OCI-LY7 (cell line): Measurements from ENCODE around the gene TTC28. TPM values are rescaled to one million over a fixed set of nuclear protein-coding genes. Genes with fewer than 3 reads are reported as not detected.
"Not testable (repeated sequence)": the region's sequence is repeated elsewhere in the genome, so short reads cannot be mapped to it uniquely, and the experiment has no call there.

Experiments used
- BruUV-seq: library from RNA; stranded (reverse); fragments of 400-500 nt; replicated peaks from 2 replicates; lab custom pipeline; 2021; lab: Mats Ljungman, UMichigan
- CTCF ChIA-PET: fragments of 300-600 bp; sonication (Branson Sonifier 250); formaldehyde crosslinking; loops from one replicate; lab custom pipeline; 2022; ENCODE audit warnings: antibody characterized with exemption; ENCODE audit not compliant: unreplicated experiment; lab: Charles Lee
- POLR2A ChIA-PET: fragments of 300-600 bp; sonication (Branson Sonifier 250); formaldehyde crosslinking; loops from one replicate; lab custom pipeline; 2022; ENCODE audit warnings: antibody characterized with exemption; lab: Charles Lee
- DNase-seq: peaks from one replicate; pipeline ENCODE4 v3.0.0-alpha.2; 2015; ENCODE audit warnings: low spot score
- H2AFZ ChIP-seq: fragments of 200-600 bp; sonication (generic), shearing (Covaris generic); 2 replicates; pipeline ENCODE4 v1.6.1; 2014; ENCODE audit warnings: mild to moderate bottlenecking, antibody characterized with exemption, low read length, moderate library complexity
- H3K27ac ChIP-seq: fragments of 200-600 bp; sonication (generic); 2 replicates; pipeline ENCODE4 v1.5.1; 2014; ENCODE audit warnings: mixed run types, low read depth, mild to moderate bottlenecking, moderate library complexity, low read length, inconsistent platforms; ENCODE audit not compliant: poor library complexity, severe bottlenecking
- H3K36me3 ChIP-seq: fragments of 200-600 bp; sonication (generic); 2 replicates; pipeline ENCODE4 v1.6.1; 2014; ENCODE audit warnings: mild to moderate bottlenecking, antibody characterized with exemption, low read length, moderate library complexity, mixed read lengths; ENCODE audit not compliant: insufficient read depth
- H3K4me1 ChIP-seq: fragments of 200-600 bp; sonication (generic); 2 replicates; pipeline ENCODE4 v1.5.1; 2014; ENCODE audit warnings: mild to moderate bottlenecking, low read length; ENCODE audit not compliant: insufficient read depth, poor library complexity, severe bottlenecking
- H3K4me2 ChIP-seq: fragments of 200-600 bp; sonication (generic); 2 replicates; pipeline ENCODE4 v1.6.1; 2014; ENCODE audit warnings: mild to moderate bottlenecking, low read length
- H3K4me3 ChIP-seq: fragments of 200-600 bp; sonication (generic); 2 replicates; pipeline ENCODE4 v1.5.1; 2014; ENCODE audit warnings: mild to moderate bottlenecking, low read depth, low read length; ENCODE audit not compliant: poor library complexity, severe bottlenecking
- H3K79me2 ChIP-seq: fragments of 200-600 bp; sonication (generic); 2 replicates; pipeline ENCODE4 v1.6.1; 2016; ENCODE audit warnings: low read depth, mild to moderate bottlenecking, low read length, moderate library complexity, mixed read lengths; ENCODE audit not compliant: insufficient read depth
- H3K9me2 ChIP-seq: fragments of 200-600 bp; sonication (generic); 2 replicates; pipeline ENCODE4 v1.6.1; 2016; ENCODE audit warnings: mild to moderate bottlenecking, low read length, mixed read lengths; ENCODE audit not compliant: insufficient read depth
- H3K9me3 ChIP-seq: fragments of 200-600 bp; sonication (generic); 2 replicates; pipeline ENCODE4 v1.6.1; 2014; ENCODE audit warnings: mild to moderate bottlenecking, mixed run types, low read length, mixed read lengths
- H4K20me1 ChIP-seq: fragments of 200-600 bp; sonication (generic); 2 replicates; pipeline ENCODE4 v1.6.1; 2014; ENCODE audit warnings: mild to moderate bottlenecking, antibody characterized with exemption, low read length, moderate library complexity, mixed read lengths; ENCODE audit not compliant: insufficient read depth
- EZH2phosphoT487 ChIP-seq: fragments of 200-600 bp; sonication (generic); IDR thresholded peaks from 2 replicates; pipeline ENCODE4 v1.6.1; 2018; ENCODE audit warnings: low read depth, borderline replicate concordance, mild to moderate bottlenecking, mixed run types, antibody characterized with exemption, low read length, moderate library complexity, mixed read lengths
- intact Hi-C: fragments of 100-400 bp; cut with micrococcal nuclease; formaldehyde crosslinking; loops from one replicate; pipeline ENCODE4 v1.10.0; 2022; ENCODE audit not compliant: unreplicated experiment
- total RNA-seq, 2 experiments: library from RNA; depleted of rRNA in 1 of 2; stranded (reverse); fragments of >200 nt in 1 of 2; shearing (Covaris generic) in 1 of 2; gene quantifications; 2 replicates each; pipeline ENCODE4 v1.2.3, GENCODE V29; 2014 to 2022
- TF ChIP-seq, protein P1 (sequence below): fragments of 200-600 bp; sonication (generic); conservative IDR thresholded peaks from 2 replicates; pipeline ENCODE4 v1.5.1; 2014; ENCODE audit warnings: mild to moderate bottlenecking, antibody characterized with exemption, low read length, moderate library complexity, mixed read lengths

Gene TTC28
- total RNA-seq, 2 experiments from 2014 or later: under 0.01 to 0.55 TPM

DNA sequence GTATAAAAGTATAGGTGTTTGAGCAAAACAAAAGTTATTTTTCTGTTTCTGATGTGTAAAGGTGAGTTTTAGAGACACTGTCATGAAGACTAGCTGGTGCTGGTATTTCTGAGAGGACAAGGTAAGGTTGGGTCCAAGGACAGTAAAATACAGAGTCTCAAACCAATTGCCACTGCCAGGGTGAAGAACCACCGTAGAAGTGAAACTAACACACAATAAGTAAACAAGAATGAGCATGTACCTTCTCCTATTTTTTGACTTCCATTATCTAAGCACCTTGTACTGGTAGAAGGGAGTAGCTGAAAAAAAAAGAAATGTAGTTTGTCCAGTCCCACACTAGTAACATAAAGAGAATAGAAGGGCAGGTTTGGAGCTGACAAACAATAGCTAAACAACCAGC, 117.3 kb downstream of the TTC28 start:
- Histone ChIP-seq H3K36me3 (no peaks in the 10 kb centered on the region), H3K4me2 (no peak overlapping the region), H3K9me2 (no peaks in the 10 kb centered on the region), H3K79me2 (no peaks in the 10 kb centered on the region), H3K4me3 (no peak overlapping the region), H2AFZ (no peak overlapping the region), H3K4me1 (no peaks in the 10 kb centered on the region), H3K27ac (no peak overlapping the region), H4K20me1 (no peaks in the 10 kb centered on the region), H3K9me3 (no peaks in the 10 kb centered on the region)
- TF ChIP-seq EZH2phosphoT487: no peak
- TF ChIP-seq, protein P1, sequence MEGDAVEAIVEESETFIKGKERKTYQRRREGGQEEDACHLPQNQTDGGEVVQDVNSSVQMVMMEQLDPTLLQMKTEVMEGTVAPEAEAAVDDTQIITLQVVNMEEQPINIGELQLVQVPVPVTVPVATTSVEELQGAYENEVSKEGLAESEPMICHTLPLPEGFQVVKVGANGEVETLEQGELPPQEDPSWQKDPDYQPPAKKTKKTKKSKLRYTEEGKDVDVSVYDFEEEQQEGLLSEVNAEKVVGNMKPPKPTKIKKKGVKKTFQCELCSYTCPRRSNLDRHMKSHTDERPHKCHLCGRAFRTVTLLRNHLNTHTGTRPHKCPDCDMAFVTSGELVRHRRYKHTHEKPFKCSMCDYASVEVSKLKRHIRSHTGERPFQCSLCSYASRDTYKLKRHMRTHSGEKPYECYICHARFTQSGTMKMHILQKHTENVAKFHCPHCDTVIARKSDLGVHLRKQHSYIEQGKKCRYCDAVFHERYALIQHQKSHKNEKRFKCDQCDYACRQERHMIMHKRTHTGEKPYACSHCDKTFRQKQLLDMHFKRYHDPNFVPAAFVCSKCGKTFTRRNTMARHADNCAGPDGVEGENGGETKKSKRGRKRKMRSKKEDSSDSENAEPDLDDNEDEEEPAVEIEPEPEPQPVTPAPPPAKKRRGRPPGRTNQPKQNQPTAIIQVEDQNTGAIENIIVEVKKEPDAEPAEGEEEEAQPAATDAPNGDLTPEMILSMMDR: no peak
- intact Hi-C loops: no loop called here
- ChIA-PET CTCF (no interaction called here), POLR2A (interaction anchor here (0.5 kb wide), 1 partner anchor 940 kb away, joined by 3 read pairs; no protein-coding TSS in a partner anchor)
- BruUV-seq: no TSS peak
- no peak for DNase-seq

DNA sequence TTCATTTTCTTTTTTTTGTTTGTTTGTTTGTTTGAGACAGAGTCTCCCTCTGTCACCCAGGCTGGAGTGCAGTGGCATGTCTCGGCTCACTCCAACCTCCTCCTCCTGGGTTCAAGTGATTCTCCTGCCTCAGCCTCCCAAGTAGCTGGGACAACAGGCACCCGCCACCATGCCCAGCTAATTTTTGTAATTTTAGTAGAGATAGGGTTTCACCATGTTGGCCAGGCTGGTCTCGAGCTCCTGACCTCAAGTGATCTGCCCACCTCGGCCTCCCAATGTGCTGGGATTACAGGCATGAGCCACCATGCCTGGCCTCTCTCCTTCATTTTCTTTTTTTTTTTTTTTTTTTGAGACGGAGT, 118.9 kb downstream of the TTC28 start:
- H3K4me2 ChIP-seq, H3K36me3 ChIP-seq, DNase-seq, H3K9me3 ChIP-seq, H4K20me1 ChIP-seq, H3K4me1 ChIP-seq, H3K9me2 ChIP-seq, CTCF ChIA-PET, BruUV-seq, intact Hi-C loops, H3K4me3 ChIP-seq, H3K27ac ChIP-seq, POLR2A ChIA-PET, H2AFZ ChIP-seq, H3K79me2 ChIP-seq: not testable (repeated sequence)

DNA sequence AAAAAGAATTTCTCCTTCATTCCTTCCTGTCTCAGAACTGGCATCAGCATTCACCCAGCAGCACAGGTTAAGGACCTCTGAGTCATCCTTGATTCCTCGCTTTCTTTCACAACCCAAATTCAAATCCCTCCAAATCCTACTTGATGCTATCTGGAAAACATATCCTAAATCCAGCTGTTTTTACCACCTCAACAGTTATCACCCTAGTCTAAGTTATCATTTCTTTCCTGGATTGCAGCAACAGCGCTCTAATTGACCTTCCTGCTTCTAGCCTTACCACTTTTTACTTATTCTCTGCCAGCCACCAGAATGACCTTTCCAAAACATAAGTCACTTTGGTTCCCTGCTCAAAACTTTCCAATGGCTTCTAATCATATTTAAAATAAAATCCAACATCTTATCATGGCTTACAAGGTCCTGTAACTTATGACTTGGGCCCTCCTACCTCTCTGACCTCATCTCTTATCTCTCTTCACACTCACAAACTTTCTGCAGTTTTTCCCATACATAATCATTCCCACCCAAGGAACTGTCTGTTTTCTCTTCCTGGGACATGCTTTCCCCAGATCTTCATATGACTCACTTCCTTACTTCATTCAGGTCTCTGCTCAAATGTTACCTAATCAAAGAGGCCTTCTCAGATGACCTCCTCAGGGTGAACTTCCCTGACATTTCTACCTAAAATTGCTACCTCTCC, 119.4 kb downstream of the TTC28 start:
- H3K27ac ChIP-seq: no peak overlapping the region
- ChIA-PET CTCF (no interaction called here), POLR2A (no interaction called here)
- H4K20me1 ChIP-seq: no peaks in the 10 kb centered on the region
- H3K9me3 ChIP-seq: no peaks in the 10 kb centered on the region
- no peak overlapping the region for H3K4me3 ChIP-seq
- intact Hi-C loops: no loop called here
- no peaks in the 10 kb centered on the region for H3K9me2 ChIP-seq
- DNase-seq: no peak
- H3K36me3 ChIP-seq: no peaks in the 10 kb centered on the region
- no peaks in the 10 kb centered on the region for H3K79me2 ChIP-seq
- TF ChIP-seq EZH2phosphoT487: no peak
- TF ChIP-seq, protein P1: no peak
- H2AFZ ChIP-seq: no peak overlapping the region
- no peaks in the 10 kb centered on the region for H3K4me1 ChIP-seq
- no TSS peak for BruUV-seq
- no peak overlapping the region for H3K4me2 ChIP-seq
